ENCODE results near the gene DLG4.

Gene DLG4

GRCh38 chr17:7226721-7227710 is 7.4 kb upstream of the DLG4 start:
- no peak for DNase-seq

GRCh38 chr17:7225711-7226331 is 6.2 kb upstream of the DLG4 start:
- no peak for DNase-seq

GRCh38 chr17:7224661-7225111 is 5.0 kb upstream of the DLG4 start:
- no peak for DNase-seq

GRCh38 chr17:7224110-7224509 is 4.5 kb upstream of the DLG4 start:
- no peak for DNase-seq

- no peak for DNase-seq
These were observed 3.7 kb upstream of the DLG4 start for GRCh38 chr17:7223375-7223774.

GRCh38 chr17:7222972-7223292 is 3.3 kb upstream of the DLG4 start:
- no peak for DNase-seq

GRCh38 chr17:7222093-7222971 is 2.7 kb upstream of the DLG4 start:
- no peak for DNase-seq

GRCh38 chr17:7221278-7222092 is 1.8 kb upstream of the DLG4 start:
- DNase-seq: no peak

- DNase-seq: peak; percentile 42
These were observed 1.1 kb upstream of the DLG4 start for GRCh38 chr17:7220593-7221277.

- no peak for DNase-seq
These were observed 316 bp downstream of the DLG4 start for GRCh38 chr17:7219229-7219811.

GRCh38 chr17:7218758-7219157 is 878 bp downstream of the DLG4 start:
- DNase-seq: no peak

GRCh38 chr17:7218166-7218565 is 1.5 kb downstream of the DLG4 start:
- DNase-seq: no peak

- DNase-seq: peak; percentile 37
These were observed 2.3 kb downstream of the DLG4 start for GRCh38 chr17:7217113-7217987.

- DNase-seq: no peak
These were observed 3.2 kb downstream of the DLG4 start for GRCh38 chr17:7216242-7217112.

GRCh38 chr17:7215652-7216180 is 3.9 kb downstream of the DLG4 start:
- DNase-seq: no peak

- no peak for DNase-seq
These were observed 4.4 kb downstream of the DLG4 start for GRCh38 chr17:7215136-7215638.

GRCh38 chr17:7214300-7215135 is 5.1 kb downstream of the DLG4 start:
- DNase-seq: peak; percentile 90

GRCh38 chr17:7213895-7214299 is 5.7 kb downstream of the DLG4 start:
- DNase-seq: peak; percentile 62
